GM18508 (cell line): ENCODE results near the gene MCOLN3.
A peak's percentile ranks its signal among the peaks of the same experiment; 100 is the strongest.
"Not testable (repeated sequence)": the region's sequence is repeated elsewhere in the genome, so short reads cannot be mapped to it uniquely, and the experiment has no call there.

Experiments used
- ATAC-seq: cut with Tn5 transposase; IDR thresholded peaks from one replicate; pipeline ENCODE4 v1.9.1; 2021; ENCODE audit warnings: moderate number of reproducible peaks; ENCODE audit not compliant: insufficient read depth, unreplicated experiment

The MCOLN3 gene

GRCh38 chr1:84995484-84996334 lies 52.6 kb downstream of the MCOLN3 start:
- ATAC-seq = peak; percentile 35

GRCh38 chr1:84991097-84991920 lies 57.0 kb downstream of the MCOLN3 start:
- ATAC-seq = no peak

DNA sequence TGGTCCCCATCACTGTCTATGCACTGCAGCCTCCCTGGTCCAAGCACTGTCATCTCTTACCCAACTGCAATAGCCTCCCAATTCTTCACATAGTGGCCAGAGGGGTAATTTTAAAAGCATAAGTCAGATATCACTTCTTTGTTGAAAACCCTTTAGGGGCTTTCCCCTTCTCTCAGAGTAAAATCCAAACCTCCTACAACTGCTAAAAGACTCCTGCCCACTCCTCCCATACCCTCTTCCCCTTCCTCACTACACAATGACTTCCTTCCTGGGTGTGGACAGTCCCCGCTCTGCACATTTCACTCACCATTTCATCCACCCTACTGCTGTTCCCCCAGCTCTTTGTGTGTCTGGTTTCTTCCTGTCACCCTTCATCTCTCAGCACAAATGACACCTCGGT lies 59.7 kb downstream of the MCOLN3 start:
- ATAC-seq = peak; percentile 41

GRCh38 chr1:84986561-84986960 lies 61.7 kb downstream of the MCOLN3 start:
- ATAC-seq = not testable (repeated sequence)

DNA sequence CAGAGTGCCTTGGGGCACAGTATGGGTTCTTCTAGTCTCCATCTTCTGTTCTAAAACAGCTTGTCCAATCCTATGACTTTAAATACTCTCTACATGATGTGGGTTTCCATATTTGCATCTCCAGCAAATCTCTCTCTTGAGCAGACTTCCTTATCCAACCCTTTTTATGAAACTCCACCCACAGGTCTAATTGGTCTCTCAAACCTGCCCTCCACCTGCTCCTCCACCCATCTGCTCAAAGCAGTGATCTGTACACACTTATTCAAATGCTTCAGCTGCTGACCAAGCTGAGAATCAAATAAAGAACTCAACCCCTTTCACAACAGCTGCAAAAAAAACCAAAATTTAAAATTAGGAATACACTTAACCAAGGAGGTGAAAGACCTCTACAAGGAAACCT lies 62.9 kb downstream of the MCOLN3 start:
- no peak for ATAC-seq

DNA sequence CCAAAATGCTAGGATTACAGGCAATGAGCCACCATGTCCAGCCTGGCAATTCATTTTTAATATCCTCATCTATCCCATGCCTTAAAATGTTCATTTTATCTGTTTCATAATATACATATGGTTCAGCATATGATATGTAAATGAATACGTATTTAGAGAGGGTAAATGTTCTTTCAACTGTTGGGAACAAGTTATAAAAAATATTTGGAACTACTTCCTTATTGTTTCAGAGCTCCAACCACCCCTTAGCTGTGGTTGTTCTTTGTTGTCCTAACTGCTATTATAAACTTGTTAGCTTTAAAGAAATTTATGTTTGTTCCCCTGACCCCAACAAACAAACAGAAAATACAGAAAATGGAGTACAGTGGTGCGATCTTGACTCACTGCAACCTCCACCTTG lies 65.9 kb downstream of the MCOLN3 start:
- no peak for ATAC-seq

DNA sequence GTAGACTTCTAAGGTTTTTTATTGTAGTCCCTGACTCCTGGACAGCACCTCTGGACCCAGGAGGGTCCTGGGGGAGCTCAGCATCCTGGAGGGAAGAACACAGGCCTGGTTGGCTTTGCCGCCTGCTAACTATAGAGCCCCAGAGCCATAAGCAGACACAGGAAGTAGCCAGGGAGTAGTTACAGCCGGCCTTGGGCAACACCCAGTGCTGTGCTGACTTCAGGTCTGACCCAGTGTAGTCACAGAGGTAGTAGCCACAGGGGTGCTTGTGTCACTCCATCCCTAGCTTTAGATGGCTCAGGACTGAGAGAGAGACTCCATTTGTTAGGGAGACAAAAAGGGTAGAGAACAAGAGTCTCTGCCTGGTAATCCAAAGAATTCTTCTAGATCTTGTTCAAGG lies 73.3 kb downstream of the MCOLN3 start:
- ATAC-seq = no peak

GRCh38 chr1:84973498-84974334 lies 74.6 kb downstream of the MCOLN3 start:
- ATAC-seq = no peak

GRCh38 chr1:84972377-84972987 lies 75.8 kb downstream of the MCOLN3 start:
- no peak for ATAC-seq

- ATAC-seq = no peak
Measured at GRCh38 chr1:84971957-84972356, 76.3 kb downstream of the MCOLN3 start.

DNA sequence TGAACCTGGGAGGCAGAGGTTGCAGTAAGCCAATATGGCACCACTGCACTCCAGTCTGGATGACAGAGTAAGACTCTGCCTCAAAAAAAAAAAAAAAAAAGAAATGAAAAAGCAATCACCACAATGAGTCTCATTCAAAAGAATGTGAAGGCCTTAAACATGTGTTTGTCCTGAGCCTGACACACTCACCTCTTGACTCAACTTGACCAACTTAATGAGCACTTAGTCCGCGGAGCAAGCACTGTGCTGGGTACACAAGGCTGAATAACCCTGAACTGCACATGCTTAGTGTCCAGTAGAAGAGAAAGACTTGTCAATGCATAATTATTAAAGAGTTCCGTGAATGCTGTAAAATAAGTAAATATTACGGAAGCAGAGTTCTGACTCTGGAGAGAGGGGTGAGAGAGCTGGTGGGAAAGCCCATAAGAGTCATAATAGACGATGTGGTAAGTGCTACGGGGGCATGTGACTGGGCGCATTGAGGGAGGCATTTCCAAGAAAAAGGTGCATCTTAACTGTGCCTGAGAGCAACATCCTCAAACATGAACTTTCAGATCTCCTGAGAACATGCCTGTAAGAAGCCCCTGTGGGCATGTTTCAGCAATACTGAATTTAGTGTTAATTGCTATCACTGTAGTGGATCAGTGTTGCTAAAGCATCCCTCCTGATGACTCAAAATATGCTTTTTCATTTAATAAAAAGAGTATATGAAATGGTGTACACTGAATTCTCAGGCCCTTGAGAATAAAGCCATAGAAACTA lies 78.6 kb downstream of the MCOLN3 start:
- ATAC-seq = peak; percentile 44

DNA sequence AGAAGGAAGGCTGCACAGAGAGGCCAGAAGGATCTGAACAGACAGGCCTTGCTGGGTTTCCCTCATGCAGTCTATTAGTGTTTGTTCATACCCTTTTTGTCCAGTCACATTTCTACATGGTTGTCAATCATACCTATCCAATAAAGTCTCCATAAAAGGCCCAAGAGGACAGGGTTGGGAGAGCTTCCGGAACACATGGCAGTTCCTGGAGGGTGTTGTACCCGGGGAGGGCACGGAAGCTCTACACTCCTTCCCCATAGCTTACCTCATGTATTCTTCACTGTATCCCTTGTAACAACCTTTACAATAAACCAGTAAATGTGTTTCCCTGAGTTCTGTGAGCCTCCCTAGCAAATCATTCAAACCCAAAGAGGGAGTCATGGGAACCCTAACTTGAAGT lies 79.4 kb downstream of the MCOLN3 start:
- ATAC-seq = no peak

- no peak for ATAC-seq
Measured at GRCh38 chr1:84968101-84968500, 80.2 kb downstream of the MCOLN3 start.
